GM18507 (cell line): ENCODE data around the gene FSTL5.
"Not testable (repeated sequence)": the region's sequence is repeated elsewhere in the genome, so short reads cannot be mapped to it uniquely, and the experiment has no call there.

ENCODE experiments used
- DNase-seq: peaks from one replicate; pipeline ENCODE4 v3.0.0; 2011; ENCODE audit warnings: low read depth; ENCODE audit not compliant: insufficient read length; ENCODE audit errors: extremely low spot score
- FAIRE-seq: peaks from 2 replicates; lab custom pipeline; 2011; peaks lifted over from hg19 to GRCh38; lab: Jason Lieb, UNC

Gene FSTL5

GRCh38 chr4:161762796-161763195 lies 401.0 kb downstream of the FSTL5 start:
- FAIRE-seq (no peak), DNase-seq (no peak)

GRCh38 chr4:161760008-161760407 lies 403.8 kb downstream of the FSTL5 start:
- DNase-seq: no peak
- no peak for FAIRE-seq

GRCh38 chr4:161758412-161758811 lies 405.4 kb downstream of the FSTL5 start:
- DNase-seq, FAIRE-seq: not testable (repeated sequence)

- DNase-seq (no peak), FAIRE-seq (no peak)
These were observed 434.9 kb downstream of the FSTL5 start for GRCh38 chr4:161728929-161729328.

- DNase-seq: no peak
- no peak for FAIRE-seq
These were observed 441.9 kb downstream of the FSTL5 start for GRCh38 chr4:161721947-161722346.

GRCh38 chr4:161717084-161717483 lies 446.7 kb downstream of the FSTL5 start:
- DNase-seq: no peak
- FAIRE-seq: no peak

GRCh38 chr4:161714931-161715330 lies 448.9 kb downstream of the FSTL5 start:
- FAIRE-seq (no peak), DNase-seq (no peak)

DNA sequence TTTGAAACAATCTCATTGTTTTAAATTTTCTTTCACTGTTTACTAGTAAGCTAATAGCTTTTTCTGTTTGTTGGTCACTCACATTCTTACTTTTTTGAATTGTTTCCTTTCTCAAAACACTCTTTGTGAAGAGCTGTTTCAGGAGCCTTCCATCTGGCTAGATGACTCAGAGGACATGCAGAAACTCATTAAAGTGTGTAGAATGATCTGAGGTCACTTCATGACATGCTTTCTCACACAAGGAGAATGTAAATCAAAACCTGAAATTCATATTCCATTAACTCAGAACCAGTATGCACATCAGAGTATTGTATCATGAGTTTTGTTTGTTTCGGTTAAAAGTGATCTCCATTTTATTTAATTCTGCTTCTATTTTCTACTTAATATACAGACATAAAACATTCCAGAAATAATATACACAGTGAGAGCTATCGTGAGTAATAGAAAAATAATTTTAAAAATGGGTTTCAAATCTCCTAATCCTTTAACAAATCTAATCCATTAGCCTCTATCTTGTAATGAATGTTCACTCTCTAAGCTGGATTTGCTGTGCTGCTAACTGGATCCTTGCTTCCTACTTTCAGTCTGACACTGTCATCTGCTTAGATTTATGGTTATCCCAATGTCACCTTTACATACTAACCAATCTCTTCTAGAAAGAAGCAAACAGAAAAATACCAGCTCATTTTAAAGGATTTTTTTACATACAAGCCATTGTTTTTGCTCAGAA lies 449.6 kb downstream of the FSTL5 start:
- DNase-seq: no peak
- FAIRE-seq: no peak

GRCh38 chr4:161704653-161705052 lies 459.1 kb downstream of the FSTL5 start:
- FAIRE-seq: no peak
- no peak for DNase-seq

- no peak for DNase-seq
- FAIRE-seq: no peak
These were observed 459.8 kb downstream of the FSTL5 start for GRCh38 chr4:161704040-161704439.

DNA sequence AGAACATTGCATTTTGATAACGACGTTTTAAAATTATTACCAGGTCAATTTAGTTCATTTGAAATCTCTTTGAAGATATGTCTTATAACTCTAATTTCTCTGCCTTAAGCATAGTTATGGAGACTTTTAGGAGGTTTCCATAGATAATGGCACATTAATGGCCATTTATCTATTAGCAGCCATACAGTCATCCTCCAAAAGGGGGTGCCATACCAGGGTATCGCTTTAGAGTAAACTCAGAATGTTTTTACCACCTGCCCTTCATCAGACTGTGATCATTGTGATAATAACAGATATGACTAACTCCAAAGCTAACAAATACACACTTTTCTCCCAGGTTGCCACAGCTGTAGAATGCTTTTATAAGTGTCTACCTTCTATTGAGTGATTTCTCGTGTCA lies 461.5 kb downstream of the FSTL5 start:
- FAIRE-seq: no peak

GRCh38 chr4:161696944-161697343 lies 466.9 kb downstream of the FSTL5 start:
- no peak for FAIRE-seq
- DNase-seq: no peak

More for the DNA sequence above, 461.5 kb downstream of the FSTL5 start:
- DNase-seq: no peak

DNA sequence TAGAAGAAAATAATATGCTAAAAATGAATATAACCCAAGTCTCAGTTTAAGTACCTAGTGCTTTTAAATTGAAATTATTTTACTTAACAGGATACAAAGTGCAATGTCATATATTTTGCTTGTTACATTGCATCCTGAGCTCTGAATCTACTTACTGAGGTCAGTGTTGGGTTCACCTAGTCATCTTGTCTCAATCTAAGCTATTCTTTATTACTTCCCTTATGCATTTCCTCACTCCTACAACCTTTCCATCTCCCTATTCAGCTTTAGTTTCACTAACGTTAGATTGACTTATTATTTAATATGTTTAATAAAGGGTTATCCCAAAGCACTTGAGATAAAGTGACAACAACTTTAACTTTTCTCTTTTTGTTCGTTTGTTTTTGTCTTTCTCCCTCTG lies 483.7 kb downstream of the FSTL5 start:
- DNase-seq: no peak
- no peak for FAIRE-seq

DNA sequence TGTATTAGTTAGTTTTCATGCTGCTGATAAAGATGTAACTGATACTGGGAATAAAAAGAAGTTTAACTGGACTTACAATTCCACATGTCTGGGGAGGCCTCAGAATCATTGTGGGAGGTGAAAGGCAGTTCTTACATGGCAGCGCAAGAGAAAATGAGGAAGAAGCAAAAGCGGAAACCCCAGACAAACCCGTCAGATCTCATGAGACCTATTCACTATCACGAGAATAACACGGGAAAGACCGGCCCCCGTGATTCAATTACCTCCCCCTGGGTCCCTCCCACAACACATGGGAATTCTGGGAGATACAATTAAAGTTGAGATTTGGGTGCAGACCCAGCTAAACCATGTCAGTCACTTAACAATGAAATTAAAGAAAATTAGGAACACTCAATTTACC lies 499.1 kb downstream of the FSTL5 start:
- no peak for DNase-seq
- FAIRE-seq: no peak

DNA sequence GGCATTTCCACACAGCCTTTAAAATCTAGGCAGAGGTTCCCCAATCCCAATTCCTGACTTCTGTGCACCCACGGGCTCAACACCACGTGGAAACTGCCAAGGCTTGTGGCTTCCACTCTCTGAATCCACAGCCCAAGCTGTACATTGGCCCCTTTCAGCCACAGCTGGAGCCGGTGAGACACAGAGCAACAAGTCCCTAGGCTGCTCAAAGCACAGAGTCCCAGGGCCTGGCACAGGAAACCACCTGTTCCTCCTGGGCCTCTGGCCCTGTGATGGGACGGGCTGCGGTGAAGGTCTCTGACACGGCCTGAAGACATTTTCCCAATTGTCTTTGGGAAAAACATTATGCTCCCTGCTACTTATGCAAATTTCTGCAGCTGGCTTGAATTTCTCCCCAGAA lies 500.0 kb downstream of the FSTL5 start:
- FAIRE-seq (no peak), DNase-seq (no peak)

GRCh38 chr4:161658676-161659075 lies 505.1 kb downstream of the FSTL5 start:
- no peak for DNase-seq
- FAIRE-seq: no peak

DNA sequence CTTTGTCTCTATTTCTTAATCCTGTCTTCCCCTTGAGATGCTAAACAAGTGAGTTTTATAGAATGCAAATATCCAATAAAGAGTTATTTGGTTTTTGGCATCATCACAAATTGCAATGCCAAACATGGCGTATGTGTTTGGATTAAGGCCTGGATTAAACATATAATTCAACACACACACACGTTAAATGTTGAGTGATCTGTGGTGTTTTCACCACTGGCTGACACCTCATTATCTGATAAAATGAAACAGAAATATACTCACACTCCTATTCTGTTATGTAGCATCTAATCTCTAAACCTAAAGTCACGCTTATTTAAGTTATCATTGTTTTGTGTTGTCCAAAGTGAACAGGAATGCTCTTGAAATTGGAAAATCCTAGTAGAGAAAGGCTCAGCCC lies 506.2 kb downstream of the FSTL5 start:
- DNase-seq (no peak), FAIRE-seq (no peak)

- FAIRE-seq: no peak
These were observed 507.2 kb downstream of the FSTL5 start for GRCh38 chr4:161656594-161656993.

GRCh38 chr4:161655148-161655547 lies 508.7 kb downstream of the FSTL5 start:
- no peak for DNase-seq
- FAIRE-seq: no peak

More at GRCh38 chr4:161656594-161656993, 507.2 kb downstream of the FSTL5 start:
- DNase-seq: no peak

DNA sequence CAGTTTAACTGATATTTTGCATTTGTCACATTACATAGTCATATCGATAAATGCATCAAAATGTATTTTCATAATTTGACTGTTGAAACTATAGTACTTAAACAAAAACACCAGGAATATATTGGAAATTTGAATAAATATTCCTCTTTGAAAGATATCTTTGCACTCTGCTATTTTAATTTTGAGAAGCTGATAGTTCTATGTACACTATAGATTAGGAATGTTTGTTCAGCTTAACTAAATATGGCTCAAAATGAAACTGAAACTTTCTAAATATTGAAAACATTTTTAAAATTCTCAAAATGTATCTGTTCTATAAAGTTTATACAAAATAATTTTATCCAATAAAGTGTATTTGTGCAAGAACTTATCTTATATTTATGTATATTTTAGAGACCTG lies 510.1 kb downstream of the FSTL5 start:
- DNase-seq (no peak), FAIRE-seq (no peak)

GRCh38 chr4:161651586-161651985 lies 512.2 kb downstream of the FSTL5 start:
- FAIRE-seq: no peak
- DNase-seq: no peak

- FAIRE-seq (no peak), DNase-seq (no peak)
These were observed 513.0 kb downstream of the FSTL5 start for GRCh38 chr4:161650812-161651211.
